GM19438 (cell line): ENCODE results near the gene SLC15A4.

Experiments used
- ATAC-seq: cut with Tn5 transposase; IDR thresholded peaks from one replicate; pipeline ENCODE4 v1.9.1; 2021; ENCODE audit warnings: low read depth; ENCODE audit not compliant: unreplicated experiment

The SLC15A4 gene

GRCh38 chr12:128766738-128767501 is 56.8 kb downstream of the SLC15A4 start:
- no peak for ATAC-seq

- no peak for ATAC-seq
These were observed 60.4 kb downstream of the SLC15A4 start for GRCh38 chr12:128763395-128763794.

GRCh38 chr12:128761379-128761790 is 62.4 kb downstream of the SLC15A4 start:
- ATAC-seq: no peak

- ATAC-seq: no peak
These were observed 68.2 kb downstream of the SLC15A4 start for GRCh38 chr12:128755566-128755965.

GRCh38 chr12:128754275-128754674 is 69.5 kb downstream of the SLC15A4 start:
- ATAC-seq: no peak

GRCh38 chr12:128753438-128753837 is 70.3 kb downstream of the SLC15A4 start:
- no peak for ATAC-seq

GRCh38 chr12:128752386-128752785 is 71.4 kb downstream of the SLC15A4 start:
- ATAC-seq: no peak

GRCh38 chr12:128747441-128747840 is 76.3 kb downstream of the SLC15A4 start:
- no peak for ATAC-seq

- no peak for ATAC-seq
These were observed 77.7 kb downstream of the SLC15A4 start for GRCh38 chr12:128745772-128746689.

GRCh38 chr12:128743916-128744315 is 79.8 kb downstream of the SLC15A4 start:
- no peak for ATAC-seq
